ENCODE data around the gene RSPH6A.
A peak's percentile ranks its signal among the peaks of the same experiment; 100 is the strongest.

Gene RSPH6A

DNA sequence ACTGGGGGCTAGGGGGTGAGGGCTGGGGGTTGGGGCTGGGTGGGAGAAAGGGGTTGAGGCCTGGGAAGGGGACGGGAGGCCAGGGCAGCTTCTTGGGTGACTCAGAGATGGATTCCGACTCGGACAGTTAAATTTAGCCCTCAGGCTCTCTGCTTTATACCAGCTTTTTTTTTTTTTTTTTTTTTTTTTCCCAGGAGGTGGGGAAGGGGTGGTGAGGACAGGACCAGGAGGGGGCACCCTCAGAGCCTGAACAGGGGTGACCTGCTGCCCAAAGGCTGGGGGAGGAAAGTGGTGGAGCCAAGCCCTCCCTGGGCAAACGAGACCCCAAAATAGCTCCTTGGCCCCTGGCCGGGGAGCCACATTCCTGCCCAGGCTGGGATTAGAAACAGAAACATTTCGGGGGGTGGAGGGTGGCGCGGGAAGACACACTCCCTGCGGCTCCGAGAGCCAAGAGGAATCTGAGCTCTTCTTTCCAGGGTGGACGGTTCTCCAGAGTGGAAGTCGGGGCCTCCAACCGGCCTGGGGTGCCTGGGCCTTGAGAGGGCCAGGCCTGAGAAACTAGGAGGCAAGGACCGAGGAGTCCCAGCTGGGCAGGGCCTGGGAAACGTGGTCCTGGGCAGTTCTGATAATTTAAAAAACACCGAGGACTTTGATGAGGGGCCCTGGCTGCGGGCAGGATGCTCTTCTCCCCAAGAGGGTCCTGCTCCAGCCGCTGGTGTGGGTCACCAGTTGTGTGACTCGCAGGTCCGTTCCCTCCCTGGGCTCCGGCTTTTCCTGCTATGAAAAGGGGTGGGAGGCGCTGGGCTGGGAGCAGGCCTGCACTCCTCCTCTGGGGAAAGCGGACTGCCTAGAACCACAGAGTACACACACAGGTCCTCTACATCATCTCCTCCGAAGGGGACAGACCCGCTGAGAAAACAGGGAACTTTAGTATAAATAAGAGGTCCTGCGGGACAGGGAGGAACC, 32.0 kb downstream of the RSPH6A start:
- Histone ChIP-seq H3K9me3 (replicated peaks in 1 of 11) (no peaks in the 10 kb centered on the region), H3K4me2 (no peak overlapping the region), H3K9ac (no peak overlapping the region), H3K36me3 (peaks cover 22 to 49% (median 30%) of the 10 kb centered on the region in 11 experiments), H3K4me1 (peaks cover 20 to 41% (median 30%) of the 10 kb centered on the region in 10 experiments), H3K27ac (no peak overlapping the region), H3K4me3 (no peak overlapping the region), H4K20me1 (peaks cover 84 to 100% (median 93%) of the 10 kb centered on the region in 11 experiments), H3K27me3 (peaks cover 21 to 98% (median 47%) of the 10 kb centered on the region in 11 experiments)
- no peak for TF ChIP-seq Cebpa-rat (IDR thresholded peaks at IDR 0.05)

GRCh38 chr19:45782162-45782691, 32.9 kb downstream of the RSPH6A start, which contains the start of gene DMPK:
TSS of gene DMPK (minus strand) at chr19:45782490. CDS start at chr19:45782352, 138 bp downstream.
- Histone ChIP-seq H3K4me1 (peaks cover 23 to 41% (median 33%) of the 10 kb centered on the region in 10 experiments), H3K9me3 (replicated peaks in 1 of 11) (no peaks in the 10 kb centered on the region), H3K27ac (no peak within 1 kb of the TSS), H4K20me1 (peaks cover 75 to 100% (median 93%) of the 10 kb centered on the region in 11 experiments), H3K9ac (no peak within 1 kb of the TSS), H3K4me3 (no peak within 1 kb of the TSS), H3K4me2 (peak within 1 kb of the TSS in 8 of 11 experiments; percentile 18 to 75 (median 59); a peak in 13 of 22 replicates), H3K27me3 (peaks cover 14 to 98% (median 39%) of the 10 kb centered on the region in 11 experiments; a peak in 20 of 22 replicates), H3K36me3 (peaks cover 19 to 49% (median 27%) of the 10 kb centered on the region in 11 experiments)
- TF ChIP-seq Cebpa-rat (IDR thresholded peaks at IDR 0.05) = no peak

DNA sequence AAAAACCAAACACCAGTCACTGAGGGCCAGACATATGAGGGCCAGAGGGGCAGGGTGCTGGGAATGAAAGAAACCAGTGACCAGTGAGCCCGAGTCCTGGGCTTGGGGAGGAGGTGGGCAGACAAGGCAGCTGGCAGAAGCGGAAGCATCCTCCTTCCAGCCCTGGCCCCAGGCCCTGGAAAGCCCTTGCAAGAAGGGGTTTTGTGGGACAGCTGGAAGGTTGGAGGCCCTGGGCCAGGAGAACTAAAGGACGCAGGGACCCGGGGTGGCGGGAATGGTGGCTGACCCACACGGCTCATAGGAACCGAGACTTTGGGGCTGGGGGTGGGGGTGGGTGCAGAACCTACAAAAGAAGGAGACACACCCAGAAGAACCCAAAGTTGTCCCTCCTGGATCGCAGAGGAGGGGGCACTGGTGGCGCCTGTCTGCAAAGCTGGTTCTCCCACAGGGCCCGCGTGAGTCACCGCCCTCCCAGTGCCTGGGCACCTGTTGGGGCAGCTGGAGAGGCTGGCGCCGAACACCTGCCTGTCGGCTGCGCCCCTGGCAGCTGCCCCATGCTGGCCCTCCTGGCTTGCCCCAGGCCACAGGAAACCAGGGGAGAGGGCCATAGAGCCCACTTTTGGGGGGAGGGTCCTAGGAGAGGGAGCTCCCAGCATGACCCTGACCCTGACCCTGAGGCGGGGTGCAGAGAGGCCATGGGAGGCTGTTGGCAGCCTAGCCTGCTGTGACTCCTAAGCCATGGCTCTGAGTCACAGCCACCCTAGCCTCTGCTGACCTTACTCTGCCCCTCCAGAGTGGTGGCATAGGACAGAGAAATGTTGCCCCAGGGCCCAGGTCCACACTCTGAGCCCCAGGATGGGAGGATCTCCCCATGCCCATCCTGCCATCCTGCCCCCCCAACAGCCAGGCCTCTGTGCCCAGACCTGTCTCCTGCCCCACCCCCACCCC, 33.6 kb downstream of the RSPH6A start:
- no peak overlapping the region for H3K27ac ChIP-seq
- H3K4me1 ChIP-seq = peaks cover 23 to 41% (median 33%) of the 10 kb centered on the region in 10 experiments
- peaks cover 68 to 100% (median 93%) of the 10 kb centered on the region in 11 experiments for H4K20me1 ChIP-seq
- peaks cover 12 to 49% (median 27%) of the 10 kb centered on the region in 11 experiments for H3K36me3 ChIP-seq
- H3K4me2 ChIP-seq = peak overlapping the region; percentile 2 to 75 (median 51); a peak in 15 of 22 replicates
- no peak overlapping the region for H3K4me3 ChIP-seq
- H3K9me3 ChIP-seq (replicated peaks in 1 of 11) = no peaks in the 10 kb centered on the region
- H3K27me3 ChIP-seq = peaks cover 7 to 98% (median 31%) of the 10 kb centered on the region in 11 experiments; a peak in 17 of 22 replicates
- no peak for TF ChIP-seq Cebpa-rat (IDR thresholded peaks at IDR 0.05)
- no peak overlapping the region for H3K9ac ChIP-seq

GRCh38 chr19:45780448-45781213, 34.5 kb downstream of the RSPH6A start:
- H3K4me2 ChIP-seq = peak overlapping the region; percentile 2 to 75 (median 51); a peak in 15 of 22 replicates
- peaks cover 3 to 43% (median 19%) of the 10 kb centered on the region in 11 experiments; a peak in 20 of 22 replicates for H3K36me3 ChIP-seq
- no peak overlapping the region for H3K27ac ChIP-seq
- H3K27me3 ChIP-seq = peaks cover 7 to 93% (median 29%) of the 10 kb centered on the region in 11 experiments; a peak in 17 of 22 replicates
- no peak for TF ChIP-seq Cebpa-rat (IDR thresholded peaks at IDR 0.05)
- H4K20me1 ChIP-seq = peaks cover 60 to 95% (median 86%) of the 10 kb centered on the region in 11 experiments
- H3K4me1 ChIP-seq = peaks cover 23 to 41% (median 33%) of the 10 kb centered on the region in 10 experiments
- H3K9ac ChIP-seq = no peak overlapping the region
- H3K4me3 ChIP-seq = no peak overlapping the region
- H3K9me3 ChIP-seq (replicated peaks in 1 of 11) = no peaks in the 10 kb centered on the region

- Histone ChIP-seq H3K9ac (no peak overlapping the region), H3K36me3 (peaks cover 0 to 38% (median 15%) of the 10 kb centered on the region in 11 experiments; a peak in 13 of 22 replicates), H3K9me3 (replicated peaks in 1 of 11) (no peaks in the 10 kb centered on the region), H4K20me1 (peaks cover 54 to 91% (median 81%) of the 10 kb centered on the region in 11 experiments), H3K4me1 (peaks cover 23 to 41% (median 33%) of the 10 kb centered on the region in 10 experiments), H3K4me2 (peak overlapping the region in 6 of 11 experiments; percentile 73 to 95 (median 86); a peak in 8 of 22 replicates), H3K4me3 (no peak overlapping the region), H3K27ac (no peak overlapping the region), H3K27me3 (peaks cover 6 to 89% (median 24%) of the 10 kb centered on the region in 11 experiments; a peak in 17 of 22 replicates)
- no peak for TF ChIP-seq Cebpa-rat (IDR thresholded peaks at IDR 0.05)
Measured at GRCh38 chr19:45780146-45780447, 35.0 kb downstream of the RSPH6A start.

GRCh38 chr19:45779231-45780145, 35.6 kb downstream of the RSPH6A start:
- Histone ChIP-seq H3K4me1 (peaks cover 23 to 41% (median 33%) of the 10 kb centered on the region in 10 experiments), H4K20me1 (peaks cover 48 to 91% (median 77%) of the 10 kb centered on the region in 11 experiments), H3K4me3 (peak overlapping the region in 7 of 10 experiments; percentile 9 to 51 (median 27); a peak in 7 of 20 replicates), H3K9ac (peak overlapping the region in 4 of 11 experiments; percentile 27 to 49 (median 33); a peak in 2 of 22 replicates), H3K9me3 (replicated peaks in 1 of 11) (no peaks in the 10 kb centered on the region), H3K27ac (no peak overlapping the region), H3K36me3 (peaks cover 0 to 38% (median 15%) of the 10 kb centered on the region in 11 experiments; a peak in 12 of 22 replicates), H3K27me3 (peaks cover 6 to 89% (median 18%) of the 10 kb centered on the region in 11 experiments; a peak in 17 of 22 replicates), H3K4me2 (peak overlapping the region; percentile 61 to 95 (median 80))
- no peak for TF ChIP-seq Cebpa-rat (IDR thresholded peaks at IDR 0.05)

Measured in BLaER1 treated with 17β-estradiol and CSF1 and Interleukin-3, amounts not matched to agents 10 nM and 100 nM (cell line).